Measurements from ENCODE around the gene CHRNB1. TPM values are rescaled to one million over a fixed set of nuclear protein-coding genes. Genes with fewer than 3 reads are reported as not detected.

Gene CHRNB1
- total RNA-seq, 1 donor from 2014 or later: 12.6 TPM

DNA sequence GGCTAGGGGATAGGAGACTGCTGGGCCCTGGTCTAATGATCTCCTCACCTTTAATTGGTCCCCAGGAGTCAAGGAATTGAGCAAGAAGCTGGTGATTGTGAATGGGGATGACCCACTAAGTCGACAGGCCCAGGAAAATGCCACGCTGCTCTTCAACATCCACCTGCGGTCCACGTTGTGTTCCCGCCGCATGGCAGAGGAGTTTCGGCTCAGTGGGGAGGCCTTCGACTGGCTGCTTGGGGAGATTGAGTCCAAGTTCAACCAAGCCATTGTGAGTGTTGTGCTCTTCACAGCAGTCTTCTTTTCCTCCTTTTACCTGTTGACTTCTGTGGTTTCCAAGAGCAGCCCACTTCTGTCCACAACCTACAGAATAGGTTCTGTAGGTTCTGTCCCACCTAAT is 58.7 kb downstream of the CHRNB1 start:
- Mint-ChIP-seq H3K4me1 (ENCODE audit: low read depth) (no peaks in the 10 kb centered on the region), H3K9me3 (ENCODE audit: low read depth) (no peaks in the 10 kb centered on the region), H3K4me3 (ENCODE audit: unreplicated experiment) (no peak overlapping the region), H3K36me3 (ENCODE audit: low read depth) (peaks cover 55% of the 10 kb centered on the region), H3K27ac (ENCODE audit: unreplicated experiment) (no peak overlapping the region), H3K27me3 (ENCODE audit: low read depth) (no peaks in the 10 kb centered on the region)
- DNase-seq (ENCODE audit: low spot score): no peak
- TF ChIP-seq CTCF (IDR thresholded peaks at IDR 0.05): no peak

Other genes starting within 250 kb of the CHRNB1 start
- 28.3 to 34.4 TPM (median 31.3 TPM) in 3 replicates for gene DLG4, start 225.2 kb upstream of the CHRNB1 start, total RNA-seq
- 427 to 584 TPM (median 454 TPM) in 3 replicates for gene ACADVL, start 225.1 kb upstream of the CHRNB1 start, total RNA-seq
- 58.8 to 65.2 TPM (median 59.5 TPM) in 3 replicates for gene DVL2, start 210.5 kb upstream of the CHRNB1 start, total RNA-seq
- 49.5 to 57.8 TPM (median 53.1 TPM) in 3 replicates for gene PHF23, start 205.6 kb upstream of the CHRNB1 start, total RNA-seq
- gene GABARAP, start 202.6 kb upstream of the CHRNB1 start, total RNA-seq: 449 to 459 TPM (median 455 TPM) in 3 replicates
- 105 to 118 TPM (median 111 TPM) in 3 replicates for gene CTDNEP1, start 193.3 kb upstream of the CHRNB1 start, total RNA-seq
- gene ELP5, start 192.8 kb upstream of the CHRNB1 start, total RNA-seq: 24.9 to 32.7 TPM (median 25.8 TPM) in 3 replicates
- 0.42 to 0.54 TPM (median 0.46 TPM) in 3 replicates for gene CLDN7, start 182.6 kb upstream of the CHRNB1 start, total RNA-seq
- 0.15 to 0.38 TPM (median 0.30 TPM) in 3 replicates for gene SLC2A4, start 163.3 kb upstream of the CHRNB1 start, total RNA-seq
- 0.56 to 0.57 TPM in 2 of 3 replicates, not detected in the other for gene YBX2, start 150.4 kb upstream of the CHRNB1 start, total RNA-seq
- gene EIF5A, start 137.4 kb upstream of the CHRNB1 start, total RNA-seq: 364 to 494 TPM (median 376 TPM) in 3 replicates
- 43.9 to 64.9 TPM (median 55.3 TPM) in 3 replicates for gene GPS2, start 129.7 kb upstream of the CHRNB1 start, total RNA-seq
- 28.0 to 43.3 TPM (median 32.4 TPM) in 3 replicates for gene NEURL4, start 115.7 kb upstream of the CHRNB1 start, total RNA-seq
- 2.9 to 6.8 TPM (median 3.7 TPM) in 3 replicates for gene ACAP1, start 108.5 kb upstream of the CHRNB1 start, total RNA-seq
- gene KCTD11, start 92.9 kb upstream of the CHRNB1 start, total RNA-seq: 16.6 to 23.3 TPM (median 23.0 TPM) in 3 replicates
- gene TMEM95, start 89.9 kb upstream of the CHRNB1 start, total RNA-seq: not detected in 3 replicates
- 0.22 to 0.72 TPM in 2 of 3 replicates, not detected in the other for gene TNK1, start 64.0 kb upstream of the CHRNB1 start, total RNA-seq
- 79.8 to 82.6 TPM (median 81.5 TPM) in 3 replicates for gene PLSCR3, start 50.5 kb upstream of the CHRNB1 start, total RNA-seq
- gene TMEM256, start 41.0 kb upstream of the CHRNB1 start, total RNA-seq: 32.8 to 42.8 TPM (median 34.3 TPM) in 3 replicates
- 45.2 to 49.8 TPM (median 46.7 TPM) in 3 replicates for gene NLGN2, start 37.2 kb upstream of the CHRNB1 start, total RNA-seq
- gene SPEM1, start 24.7 kb upstream of the CHRNB1 start, total RNA-seq: not detected in 3 replicates
- not detected in 3 replicates for gene SPEM2, start 19.4 kb upstream of the CHRNB1 start, total RNA-seq
- gene SPEM3, start 16.2 kb upstream of the CHRNB1 start, total RNA-seq: not detected in 3 replicates
- gene TMEM102, start 9.6 kb upstream of the CHRNB1 start, total RNA-seq: 6.9 to 9.1 TPM (median 7.7 TPM) in 3 replicates
- gene FGF11, start 5.5 kb upstream of the CHRNB1 start, total RNA-seq: 5.0 to 6.0 TPM (median 5.1 TPM) in 3 replicates
- 50.9 to 51.9 TPM (median 51.0 TPM) in 3 replicates for gene ZBTB4, start 34.6 kb downstream of the CHRNB1 start, total RNA-seq
- not detected in 3 replicates for gene SLC35G6, start 36.4 kb downstream of the CHRNB1 start, total RNA-seq
- 113 to 121 TPM (median 115 TPM) in 3 replicates for gene POLR2A, start 39.3 kb downstream of the CHRNB1 start, total RNA-seq
- gene TNFSF12, start 104.0 kb downstream of the CHRNB1 start, total RNA-seq: 12.1 to 23.3 TPM (median 23.0 TPM) in 3 replicates
- 0.48 to 1.9 TPM (median 1.7 TPM) in 3 replicates for gene TNFSF13, start 113.7 kb downstream of the CHRNB1 start, total RNA-seq
- gene SENP3, start 116.9 kb downstream of the CHRNB1 start, total RNA-seq: 45.3 to 57.8 TPM (median 49.4 TPM) in 3 replicates
- gene CD68, start 134.6 kb downstream of the CHRNB1 start, total RNA-seq: 1.2 to 3.3 TPM (median 2.6 TPM) in 3 replicates
- 33.1 to 47.8 TPM (median 35.9 TPM) in 3 replicates for gene MPDU1, start 138.8 kb downstream of the CHRNB1 start, total RNA-seq
- 0.32 to 0.39 TPM in 2 of 3 replicates, not detected in the other for gene SOX15, start 145.0 kb downstream of the CHRNB1 start, total RNA-seq
- gene FXR2, start 169.8 kb downstream of the CHRNB1 start, total RNA-seq: 48.4 to 53.7 TPM (median 52.5 TPM) in 3 replicates
- gene SAT2, start 182.8 kb downstream of the CHRNB1 start, total RNA-seq: 82.1 to 85.0 TPM (median 84.9 TPM) in 3 replicates
- 0.67 to 1.2 TPM (median 0.92 TPM) in 3 replicates for gene SHBG, start 185.1 kb downstream of the CHRNB1 start, total RNA-seq
- gene ATP1B2, start 205.9 kb downstream of the CHRNB1 start, total RNA-seq: 0.77 to 2.2 TPM (median 0.90 TPM) in 3 replicates
- gene TP53, start 242.4 kb downstream of the CHRNB1 start, total RNA-seq: 74.5 to 77.7 TPM (median 74.9 TPM) in 3 replicates
- 6.5 to 12.6 TPM (median 7.1 TPM) in 3 replicates for gene WRAP53, start 243.4 kb downstream of the CHRNB1 start, total RNA-seq